Astrocyte (in vitro differentiated cells and primary cell): ENCODE data around the gene ANXA1. TPM values are rescaled to one million over a fixed set of nuclear protein-coding genes. Genes with fewer than 3 reads are reported as not detected.

ENCODE experiments used
- DNase-seq: peaks from one replicate; pipeline ENCODE4 v3.0.0-alpha.2; 2010; ENCODE audit warnings: low read depth
- FAIRE-seq: peaks from 2 replicates; lab custom pipeline; 2011; peaks lifted over from hg19 to GRCh38; lab: Jason Lieb, UNC
- H2AFZ ChIP-seq: 2 replicates; pipeline ENCODE4 v1.6.0; 2012; ENCODE audit warnings: low read depth, low read length, inconsistent platforms
- H3K27ac ChIP-seq: 2 replicates; pipeline ENCODE4 v1.5.1; 2011; ENCODE audit warnings: low read depth, low read length, inconsistent platforms
- H3K27me3 ChIP-seq: 2 replicates; pipeline ENCODE4 v1.6.0; 2011; ENCODE audit warnings: low read length, inconsistent platforms; ENCODE audit not compliant: insufficient read depth
- H3K36me3 ChIP-seq: 2 replicates; pipeline ENCODE4 v1.5.1; 2011; ENCODE audit warnings: low read length, inconsistent platforms; ENCODE audit not compliant: insufficient read depth
- H3K4me1 ChIP-seq: 2 replicates; pipeline ENCODE4 v1.5.1; 2011; ENCODE audit warnings: low read length, inconsistent platforms; ENCODE audit not compliant: insufficient read depth
- H3K4me2 ChIP-seq: 2 replicates; pipeline ENCODE4 v1.6.0; 2012; ENCODE audit warnings: low read length, inconsistent platforms
- H3K4me3 ChIP-seq: 2 replicates; pipeline ENCODE4 v1.5.1; 2011; ENCODE audit warnings: low read depth, mild to moderate bottlenecking, low read length, inconsistent platforms; ENCODE audit not compliant: insufficient read depth
- H3K79me2 ChIP-seq: 2 replicates; pipeline ENCODE4 v1.6.0; 2012; ENCODE audit warnings: mild to moderate bottlenecking, low read length, inconsistent platforms; ENCODE audit not compliant: insufficient read depth
- H3K9ac ChIP-seq: 2 replicates; pipeline ENCODE4 v1.6.0; 2012; ENCODE audit warnings: mild to moderate bottlenecking, low read length, inconsistent platforms
- H3K9me3 ChIP-seq: 2 replicates; pipeline ENCODE4 v1.5.1; 2012; ENCODE audit warnings: low read depth, mild to moderate bottlenecking, low read length, inconsistent platforms; ENCODE audit not compliant: insufficient read depth
- H4K20me1 ChIP-seq: 2 replicates; pipeline ENCODE4 v1.6.0; 2012; ENCODE audit warnings: low read length, inconsistent platforms; ENCODE audit not compliant: insufficient read depth
- H3K27ac Mint-ChIP-seq: one replicate; pipeline ENCODE4 v1.8.0; 2021; ENCODE audit warnings: mild to moderate bottlenecking, mixed read lengths; ENCODE audit not compliant: unreplicated experiment
- H3K27me3 Mint-ChIP-seq: one replicate; pipeline ENCODE4 v1.8.0; 2021; ENCODE audit warnings: low read depth, mixed read lengths; ENCODE audit not compliant: unreplicated experiment
- H3K36me3 Mint-ChIP-seq: one replicate; pipeline ENCODE4 v1.8.0; 2021; ENCODE audit warnings: low read depth, mixed read lengths; ENCODE audit not compliant: unreplicated experiment
- H3K4me1 Mint-ChIP-seq: one replicate; pipeline ENCODE4 v1.8.0; 2021; ENCODE audit warnings: low read depth, mixed read lengths; ENCODE audit not compliant: unreplicated experiment
- H3K4me3 Mint-ChIP-seq: one replicate; pipeline ENCODE4 v1.8.0; 2021; ENCODE audit warnings: mild to moderate bottlenecking, moderate library complexity, mixed read lengths; ENCODE audit not compliant: unreplicated experiment
- H3K9me3 Mint-ChIP-seq: one replicate; pipeline ENCODE4 v1.8.0; 2021; ENCODE audit warnings: mild to moderate bottlenecking, mixed read lengths; ENCODE audit not compliant: unreplicated experiment
- EZH2 ChIP-seq: IDR thresholded peaks from 2 replicates; pipeline ENCODE4 v1.6.1; 2012; ENCODE audit warnings: mild to moderate bottlenecking, low read length, inconsistent platforms; ENCODE audit not compliant: insufficient read depth
- total RNA-seq: library from RNA; stranded (reverse); gene quantifications from 2 replicates; pipeline ENCODE4 v1.2.1, GENCODE V29; 2021
- TF ChIP-seq, protein P1 (sequence below): IDR thresholded peaks from 2 replicates; pipeline ENCODE4 v1.5.1; 2011; ENCODE audit warnings: low read depth, mild to moderate bottlenecking, inconsistent platforms, low read length, moderate library complexity; ENCODE audit not compliant: insufficient read depth

The ANXA1 gene
- total RNA-seq, 1 donor from 2014 or later: 637 TPM

DNA sequence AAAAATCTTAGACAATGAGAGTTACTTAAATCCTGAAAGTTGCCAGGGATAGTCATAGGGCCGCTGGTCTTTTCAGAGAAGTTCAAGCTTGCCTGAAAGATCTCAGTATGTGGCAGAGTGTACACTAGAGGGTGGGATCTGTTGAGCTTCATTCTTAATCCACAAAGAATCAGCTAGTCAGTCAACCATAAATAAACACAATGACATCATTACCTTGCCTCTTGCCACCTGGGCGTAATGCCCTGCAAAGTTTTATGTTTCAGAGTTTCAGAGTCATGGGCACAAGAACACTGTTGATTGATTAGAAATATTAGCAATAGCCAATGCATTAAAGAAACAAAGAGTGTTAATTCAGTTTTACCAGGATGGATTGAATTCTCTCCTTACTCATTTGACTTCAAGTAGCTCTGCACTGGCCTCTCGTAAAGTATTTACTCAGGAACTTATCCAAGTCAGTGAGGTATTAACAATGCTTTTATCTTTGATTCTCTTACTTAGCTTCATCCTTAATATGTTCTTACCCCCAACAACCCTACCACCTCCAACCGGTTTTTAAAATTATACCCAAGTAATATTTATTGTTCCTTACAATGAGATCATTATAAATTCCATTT, 14.3 kb upstream of the ANXA1 start:
- Histone ChIP-seq H3K36me3 (no peaks in the 10 kb centered on the region), H3K79me2 (no peaks in the 10 kb centered on the region), H2AFZ (no peak overlapping the region), H3K9me3 (no peaks in the 10 kb centered on the region), H3K27ac (no peak overlapping the region), H3K9ac (no peak overlapping the region), H3K4me3 (no peak overlapping the region), H4K20me1 (no peaks in the 10 kb centered on the region), H3K27me3 (no peaks in the 10 kb centered on the region), H3K4me2 (peak overlapping the region; percentile 30), H3K4me1 (peaks cover 12% of the 10 kb centered on the region)
- Mint-ChIP-seq H3K4me3 (no peak overlapping the region), H3K4me1 (peaks cover 23% of the 10 kb centered on the region), H3K27ac (no peak overlapping the region), H3K9me3 (no peaks in the 10 kb centered on the region), H3K36me3 (no peaks in the 10 kb centered on the region), H3K27me3 (no peaks in the 10 kb centered on the region)
- DNase-seq (peak; percentile 58), FAIRE-seq (no peak)
- TF ChIP-seq EZH2: no peak
- TF ChIP-seq, protein P1, sequence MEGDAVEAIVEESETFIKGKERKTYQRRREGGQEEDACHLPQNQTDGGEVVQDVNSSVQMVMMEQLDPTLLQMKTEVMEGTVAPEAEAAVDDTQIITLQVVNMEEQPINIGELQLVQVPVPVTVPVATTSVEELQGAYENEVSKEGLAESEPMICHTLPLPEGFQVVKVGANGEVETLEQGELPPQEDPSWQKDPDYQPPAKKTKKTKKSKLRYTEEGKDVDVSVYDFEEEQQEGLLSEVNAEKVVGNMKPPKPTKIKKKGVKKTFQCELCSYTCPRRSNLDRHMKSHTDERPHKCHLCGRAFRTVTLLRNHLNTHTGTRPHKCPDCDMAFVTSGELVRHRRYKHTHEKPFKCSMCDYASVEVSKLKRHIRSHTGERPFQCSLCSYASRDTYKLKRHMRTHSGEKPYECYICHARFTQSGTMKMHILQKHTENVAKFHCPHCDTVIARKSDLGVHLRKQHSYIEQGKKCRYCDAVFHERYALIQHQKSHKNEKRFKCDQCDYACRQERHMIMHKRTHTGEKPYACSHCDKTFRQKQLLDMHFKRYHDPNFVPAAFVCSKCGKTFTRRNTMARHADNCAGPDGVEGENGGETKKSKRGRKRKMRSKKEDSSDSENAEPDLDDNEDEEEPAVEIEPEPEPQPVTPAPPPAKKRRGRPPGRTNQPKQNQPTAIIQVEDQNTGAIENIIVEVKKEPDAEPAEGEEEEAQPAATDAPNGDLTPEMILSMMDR: no peak

DNA sequence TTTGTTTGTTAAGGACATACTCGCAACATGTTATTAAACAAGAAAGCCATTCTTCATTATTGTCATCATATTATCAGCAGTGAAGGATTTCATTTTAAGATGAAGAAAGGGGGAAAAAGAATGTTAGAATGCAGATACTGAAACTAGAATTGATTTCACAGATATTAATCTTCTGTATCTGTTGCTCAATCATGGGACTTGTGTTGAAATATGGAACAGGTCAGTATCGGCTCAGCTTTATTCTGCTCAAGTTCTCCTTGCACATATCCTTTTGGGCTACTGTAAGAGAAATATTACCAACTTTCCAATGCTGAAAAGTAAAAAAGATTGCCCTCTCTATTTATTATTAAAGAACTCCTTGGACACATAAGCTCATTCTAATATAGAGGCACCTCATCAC, 13.8 kb upstream of the ANXA1 start:
- TF ChIP-seq, protein P1: no peak
- TF ChIP-seq EZH2: no peak
- Histone ChIP-seq H3K27me3 (no peaks in the 10 kb centered on the region), H3K4me2 (no peak overlapping the region), H3K27ac (no peak overlapping the region), H3K79me2 (no peaks in the 10 kb centered on the region), H3K9me3 (no peaks in the 10 kb centered on the region), H4K20me1 (no peaks in the 10 kb centered on the region), H3K9ac (no peak overlapping the region), H3K4me3 (no peak overlapping the region), H2AFZ (no peak overlapping the region), H3K4me1 (peaks cover 12% of the 10 kb centered on the region), H3K36me3 (no peaks in the 10 kb centered on the region)
- FAIRE-seq (no peak), DNase-seq (no peak)
- Mint-ChIP-seq H3K36me3 (no peaks in the 10 kb centered on the region), H3K27ac (no peak overlapping the region), H3K27me3 (no peaks in the 10 kb centered on the region), H3K9me3 (no peaks in the 10 kb centered on the region), H3K4me3 (no peak overlapping the region), H3K4me1 (peaks cover 18% of the 10 kb centered on the region)

DNA sequence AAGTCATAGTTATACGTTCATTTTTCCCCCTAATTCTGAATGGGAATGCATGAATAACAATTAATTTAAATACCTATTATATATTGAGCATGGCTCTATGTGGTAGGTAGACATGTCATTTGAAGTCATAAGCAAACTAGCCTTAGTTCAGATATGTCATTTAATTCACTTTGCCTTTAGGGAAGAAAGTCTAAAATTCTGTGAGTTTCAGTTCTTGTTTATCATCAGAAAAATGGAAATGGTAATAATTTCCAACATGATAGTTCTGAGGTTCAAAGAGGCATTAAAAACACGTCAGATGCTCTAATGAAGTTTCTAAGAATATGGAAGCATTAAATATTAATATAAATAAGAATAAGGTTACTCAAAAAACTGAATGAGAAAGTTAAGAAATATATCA, 13.1 kb upstream of the ANXA1 start:
- Histone ChIP-seq H3K9ac (no peak overlapping the region), H3K4me3 (no peak overlapping the region), H3K4me1 (peaks cover 12% of the 10 kb centered on the region), H3K36me3 (no peaks in the 10 kb centered on the region), H3K9me3 (no peaks in the 10 kb centered on the region), H4K20me1 (no peaks in the 10 kb centered on the region), H3K27ac (no peak overlapping the region), H3K4me2 (no peak overlapping the region), H3K79me2 (no peaks in the 10 kb centered on the region), H3K27me3 (no peaks in the 10 kb centered on the region), H2AFZ (no peak overlapping the region)
- no peak overlapping the region for H3K27ac Mint-ChIP-seq
- no peaks in the 10 kb centered on the region for H3K9me3 Mint-ChIP-seq
- no peak for FAIRE-seq
- H3K36me3 Mint-ChIP-seq: no peaks in the 10 kb centered on the region
- DNase-seq: no peak
- H3K27me3 Mint-ChIP-seq: no peaks in the 10 kb centered on the region
- no peak overlapping the region for H3K4me3 Mint-ChIP-seq
- no peak for TF ChIP-seq EZH2
- TF ChIP-seq, protein P1: no peak
- H3K4me1 Mint-ChIP-seq: peaks cover 20% of the 10 kb centered on the region
